ENCODE measurements around the gene AMPD1.

Gene AMPD1

DNA sequence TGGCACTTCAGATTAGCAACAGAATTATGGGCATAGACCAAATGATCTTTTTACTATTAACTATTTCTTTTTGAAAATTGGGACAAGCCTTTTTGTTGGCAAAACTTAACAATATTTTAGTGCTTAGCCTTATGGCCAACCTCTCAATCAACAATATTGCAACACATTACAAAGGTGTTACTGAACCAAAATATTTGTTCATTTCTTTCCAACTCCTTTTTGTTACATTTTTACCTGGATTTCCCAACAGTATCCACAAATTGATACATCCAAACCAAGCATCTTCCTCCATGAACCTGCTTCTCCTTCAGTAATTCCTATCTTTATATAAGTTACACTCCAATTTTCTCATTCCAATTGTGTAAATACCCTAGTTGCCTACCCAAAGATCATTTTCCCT lies 1.5 kb upstream of the AMPD1 start:
- DNase-seq = no peak

DNA sequence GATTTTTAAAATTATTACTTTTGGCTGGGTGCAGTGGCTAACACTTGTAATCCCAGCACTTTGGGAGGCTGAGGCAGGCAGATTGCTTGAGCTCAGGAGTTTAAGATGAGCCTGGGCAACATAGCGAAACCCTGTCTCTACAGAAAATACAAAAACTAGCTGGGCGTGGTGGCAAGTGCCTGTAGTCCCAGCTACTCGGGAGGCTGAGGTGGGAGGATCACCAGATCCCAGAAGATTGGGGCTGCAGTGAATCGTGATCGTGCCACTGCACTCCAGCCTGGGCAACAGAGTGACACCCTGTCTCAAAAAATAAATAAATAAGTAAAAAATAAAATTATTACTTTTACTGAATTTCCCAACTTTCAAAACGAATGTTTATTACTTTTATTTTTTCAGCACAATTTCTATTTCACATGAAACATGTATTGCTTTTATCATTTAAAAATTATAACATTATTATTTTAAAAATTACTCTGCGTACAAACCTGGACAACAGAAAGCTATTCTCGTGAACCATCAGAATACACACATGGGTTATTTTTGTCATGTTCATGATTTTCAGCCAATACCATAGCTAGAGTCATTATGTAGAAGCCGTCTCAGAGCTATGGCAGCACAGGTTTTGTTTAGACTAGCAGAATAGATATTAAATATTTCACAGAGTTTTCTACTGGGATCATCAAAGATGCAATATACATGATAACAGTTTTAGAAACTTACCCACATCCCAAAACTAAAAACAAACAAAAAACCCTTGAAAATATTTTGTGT lies 621 bp downstream of the AMPD1 start:
- DNase-seq = no peak

DNA sequence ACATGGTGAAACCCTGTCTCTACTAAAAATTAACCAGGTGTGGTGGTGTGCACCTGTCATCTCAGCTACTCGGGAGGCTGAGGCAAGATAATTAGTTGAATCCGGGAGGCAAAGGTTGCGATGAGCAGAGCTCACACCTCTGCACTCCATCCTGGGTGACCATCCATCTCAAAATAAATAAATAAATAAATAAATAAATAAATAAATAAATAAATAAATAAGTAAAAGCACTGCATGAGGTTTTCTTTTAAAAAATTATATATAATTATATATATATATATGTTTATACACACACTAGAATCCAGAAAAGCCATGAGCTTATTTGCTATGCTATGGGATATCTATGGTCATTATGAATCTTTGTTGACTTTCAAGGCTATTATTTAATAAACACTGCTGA lies 2.4 kb downstream of the AMPD1 start:
- no peak for DNase-seq

DNA sequence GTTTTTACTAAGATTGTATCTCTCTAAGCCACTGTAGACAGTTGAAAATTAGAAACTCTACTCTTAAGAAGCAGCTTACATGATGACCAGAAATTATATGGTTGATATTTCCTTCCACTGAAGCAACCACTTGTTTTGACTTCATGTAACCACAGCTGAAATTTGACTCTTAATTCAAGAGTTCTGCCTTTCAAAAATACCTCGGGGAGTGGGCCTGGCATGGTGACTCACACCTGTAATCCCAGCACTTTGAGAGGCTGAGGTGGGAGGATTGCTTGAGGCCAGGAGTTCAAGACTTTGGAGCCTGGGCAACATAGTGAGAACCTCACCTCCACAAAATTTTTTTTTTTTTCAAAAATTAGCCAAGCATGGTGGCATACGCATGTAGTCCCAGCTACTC lies 4.3 kb downstream of the AMPD1 start:
- DNase-seq = no peak

DNA sequence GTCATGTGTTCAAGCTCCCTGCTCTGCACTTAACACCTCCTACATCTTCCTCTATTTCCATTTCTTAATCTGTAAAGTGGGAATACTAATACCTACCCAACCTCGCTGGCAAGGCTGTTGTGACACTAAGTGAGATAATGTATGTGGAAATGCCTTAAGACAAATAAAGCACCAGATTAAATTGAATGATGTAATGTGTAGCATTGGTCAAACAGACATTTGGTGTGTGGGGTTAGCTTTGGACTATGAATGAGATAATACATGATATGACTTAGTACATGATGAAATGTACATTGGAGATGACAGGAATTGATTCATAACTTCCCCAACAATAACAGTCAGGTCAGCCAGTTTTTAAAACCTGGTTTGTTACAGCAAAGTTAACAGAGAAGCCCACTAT lies 5.2 kb downstream of the AMPD1 start:
- no peak for DNase-seq

DNA sequence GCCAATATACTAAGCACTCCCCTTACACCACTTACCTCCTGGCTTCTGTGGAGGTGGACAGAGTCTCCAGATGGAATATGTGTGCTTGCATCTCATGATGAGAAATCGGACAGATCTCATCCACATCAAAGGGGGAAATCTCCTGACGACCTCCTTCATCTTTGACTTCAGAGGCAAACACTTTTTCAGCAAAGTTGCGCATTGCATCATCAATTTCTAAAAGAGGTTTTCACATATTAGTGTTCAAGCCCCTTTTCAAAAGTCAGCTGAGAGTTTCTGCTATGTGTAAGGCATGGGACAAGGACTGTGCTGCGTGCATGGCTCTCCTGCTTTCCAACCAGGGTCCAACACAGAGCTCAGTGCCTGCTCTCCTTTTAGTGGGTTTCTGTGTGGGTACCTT lies 6.8 kb downstream of the AMPD1 start:
- no peak for DNase-seq

DNA sequence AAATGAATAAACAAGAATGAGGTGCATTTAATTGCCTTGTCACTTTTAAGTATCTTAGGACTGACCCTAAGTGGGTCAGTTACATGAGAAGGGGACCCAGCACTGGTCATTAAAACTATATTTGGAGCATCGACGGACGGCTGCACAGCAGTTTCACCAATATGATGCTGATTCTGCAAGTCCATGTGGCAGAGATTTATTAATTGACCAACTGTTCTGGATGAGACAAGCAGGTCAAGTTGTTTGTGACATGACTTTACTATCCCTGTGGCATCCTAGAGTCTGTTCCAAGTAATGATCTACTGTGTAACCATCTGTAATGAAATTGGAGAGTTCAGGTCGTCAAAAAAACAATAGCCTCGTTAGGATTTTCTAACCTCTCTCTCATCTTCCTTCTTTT lies 9.5 kb downstream of the AMPD1 start:
- no peak for DNase-seq

DNA sequence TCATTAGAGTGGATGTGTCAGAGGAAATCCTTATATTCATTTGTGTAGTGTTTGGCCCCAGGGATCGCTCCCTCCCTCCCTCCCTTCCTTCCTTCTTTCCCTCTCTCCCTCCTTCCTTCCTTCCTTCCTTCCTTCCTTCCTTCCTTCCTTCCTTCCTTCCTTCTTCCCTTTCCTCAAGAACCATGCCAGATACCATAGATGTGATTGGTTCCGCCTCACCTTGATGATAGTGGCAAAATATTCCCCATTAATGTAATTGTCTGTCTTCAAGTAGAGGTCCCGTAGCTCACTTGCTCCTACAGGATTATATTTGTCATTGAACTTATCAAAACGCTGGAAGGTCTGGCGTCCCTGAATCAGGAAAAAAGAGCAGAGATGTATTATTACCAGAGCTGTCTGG lies 17.7 kb downstream of the AMPD1 start:
- DNase-seq = no peak

DNA sequence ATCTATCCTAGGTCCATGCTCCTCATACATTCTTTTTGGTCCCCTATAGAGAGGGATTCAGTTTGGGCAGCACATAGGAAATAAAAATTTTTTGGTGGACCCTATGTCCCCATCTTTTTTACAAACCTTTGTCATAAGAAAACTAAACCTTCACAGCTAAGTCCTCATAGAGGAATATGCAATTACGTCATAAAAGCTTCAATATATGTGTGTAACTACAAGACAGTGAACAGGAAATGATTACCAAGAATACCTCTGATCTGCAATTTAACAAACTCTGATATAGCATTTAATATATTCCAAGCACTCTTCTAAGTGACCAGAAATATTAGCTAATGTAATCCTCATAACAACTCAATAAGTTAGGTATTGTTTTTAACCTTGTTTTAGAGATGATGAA lies 19.2 kb downstream of the AMPD1 start:
- DNase-seq = no peak

DNA sequence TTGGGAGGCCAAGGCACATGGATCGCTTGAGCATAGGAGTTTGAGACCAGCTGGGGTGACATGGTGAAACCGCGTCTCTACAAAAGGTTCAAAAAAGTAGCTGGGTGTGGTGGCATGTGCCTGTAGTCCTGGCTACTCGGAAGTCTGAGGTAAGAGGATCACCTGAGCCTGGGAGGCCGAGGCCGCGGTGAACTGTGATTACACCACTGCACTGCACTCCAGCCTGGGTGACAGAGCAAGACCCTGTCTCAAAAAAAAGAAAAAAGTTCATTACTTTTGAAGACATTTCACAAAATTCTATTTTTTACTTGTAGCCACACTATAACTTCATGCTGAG lies 23.4 kb downstream of the AMPD1 start:
- DNase-seq = no peak

DNA sequence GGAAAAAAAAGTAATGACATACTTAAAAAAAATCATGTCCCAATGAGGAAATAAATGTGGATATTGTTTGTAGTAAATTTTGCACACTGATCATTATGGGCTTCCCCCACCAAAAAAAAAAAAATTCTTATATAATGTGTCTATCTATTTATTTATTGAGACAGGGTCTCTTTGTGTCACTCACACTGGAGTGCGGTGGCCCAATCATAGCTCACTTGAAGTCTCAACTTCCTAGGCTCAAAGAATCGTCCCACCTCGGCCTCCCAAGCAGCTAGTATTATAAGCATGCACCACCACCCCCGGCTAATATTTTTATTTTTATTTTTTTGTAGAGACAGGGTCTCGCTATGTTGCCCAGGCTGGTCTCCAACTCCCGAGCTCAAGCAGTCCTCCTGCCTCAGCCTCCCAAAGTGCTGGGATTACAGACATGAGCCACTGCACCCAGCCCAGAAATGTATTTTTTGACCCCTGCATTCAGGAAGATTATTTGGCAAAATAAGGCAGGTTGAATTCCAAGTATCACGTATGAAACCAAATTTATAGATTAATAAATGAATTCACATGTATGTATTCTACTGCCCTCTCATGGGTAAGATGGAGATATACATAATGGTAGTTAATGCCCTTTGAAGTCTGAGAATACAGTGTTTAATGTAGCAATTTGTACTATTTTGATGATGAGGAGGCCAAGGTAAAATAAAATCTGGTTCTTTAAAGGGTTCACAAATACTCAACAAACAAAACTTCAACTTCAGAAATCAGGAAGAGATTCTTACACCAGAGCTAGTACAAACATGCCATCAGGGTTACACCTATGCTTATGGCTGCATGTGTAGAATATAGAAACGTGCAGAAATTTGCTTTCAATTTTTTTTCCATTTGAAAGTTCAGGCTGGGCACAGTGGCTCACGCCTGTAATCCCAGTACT lies 24.1 kb downstream of the AMPD1 start:
- DNase-seq = no peak

DNA sequence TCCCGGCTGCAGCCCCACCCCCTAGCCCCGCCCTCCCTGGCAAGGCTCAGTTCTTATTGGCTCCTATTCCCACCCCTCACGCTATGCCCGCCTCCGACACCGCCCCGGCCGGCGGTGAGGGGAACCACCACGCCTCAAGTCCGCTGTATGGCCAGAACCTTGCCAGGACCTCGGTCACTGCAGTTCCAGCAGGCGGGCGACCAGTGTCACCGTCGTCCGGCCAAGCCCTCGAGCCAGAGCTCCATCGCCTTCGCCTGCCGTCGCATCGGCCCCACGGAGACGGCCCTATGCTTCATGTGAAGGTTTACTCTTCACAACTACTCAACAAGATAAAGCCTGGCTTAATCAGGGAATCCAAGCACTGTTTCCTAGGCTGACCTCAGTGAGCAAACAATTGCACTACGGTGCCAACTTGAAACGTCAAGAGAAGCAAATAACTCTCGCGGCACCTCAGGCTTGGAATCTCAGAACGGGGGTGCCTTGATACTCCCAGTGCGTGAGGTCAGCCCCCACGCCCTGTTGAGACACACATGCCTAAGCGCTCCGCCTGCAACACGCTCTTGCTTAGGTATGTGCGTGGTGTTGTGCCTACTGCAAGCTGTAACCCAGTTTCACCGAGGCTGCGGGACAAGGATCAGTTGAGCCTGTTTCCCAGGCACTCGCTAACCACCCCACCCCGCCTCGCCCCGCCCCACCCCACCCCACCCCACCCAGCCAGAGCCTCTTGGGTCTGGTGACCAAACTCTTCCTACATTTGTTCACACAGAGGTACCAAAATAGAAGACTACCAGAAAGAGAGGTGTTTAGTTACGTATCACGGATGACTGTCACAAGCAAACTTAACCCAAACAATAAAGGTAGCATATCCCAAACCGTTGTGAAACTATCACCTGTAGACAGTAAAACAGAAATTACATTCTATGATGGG lies 25.0 kb downstream of the AMPD1 start:
- DNase-seq = peak; percentile 63

DNA sequence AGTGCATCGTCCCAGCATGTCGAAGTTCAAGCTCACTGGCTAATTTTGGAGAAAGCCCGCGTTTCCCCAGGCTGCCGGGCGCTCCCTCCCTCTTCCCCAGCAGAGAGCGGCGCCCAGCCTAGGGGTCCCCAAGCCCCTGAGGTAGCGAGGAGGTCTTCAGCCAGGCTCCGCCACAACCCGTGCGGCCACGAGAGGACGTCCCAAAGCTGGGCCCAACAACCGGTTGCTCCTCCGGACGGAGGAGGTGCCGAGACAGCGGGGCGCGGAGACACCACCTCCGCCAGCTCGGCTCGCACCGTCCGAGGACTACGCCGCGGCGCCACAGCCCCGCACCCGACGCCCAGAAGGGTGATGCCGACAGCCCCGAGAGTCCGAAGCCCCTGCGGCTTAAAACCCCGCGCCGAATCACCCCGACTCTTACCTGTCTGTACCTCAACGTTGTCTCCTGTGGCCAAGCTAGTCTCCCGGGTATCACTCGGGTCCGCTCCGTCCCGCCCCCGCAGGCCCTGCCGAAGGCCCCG lies 25.7 kb downstream of the AMPD1 start, which contains the start of gene DENND2C:
Gene DENND2C, minus strand, starts transcription at position 488 of the 521 bp plus-strand sequence. CDS start 44,065 bp downstream, outside the sequence.
- peak; percentile 32 for DNase-seq

DNA sequence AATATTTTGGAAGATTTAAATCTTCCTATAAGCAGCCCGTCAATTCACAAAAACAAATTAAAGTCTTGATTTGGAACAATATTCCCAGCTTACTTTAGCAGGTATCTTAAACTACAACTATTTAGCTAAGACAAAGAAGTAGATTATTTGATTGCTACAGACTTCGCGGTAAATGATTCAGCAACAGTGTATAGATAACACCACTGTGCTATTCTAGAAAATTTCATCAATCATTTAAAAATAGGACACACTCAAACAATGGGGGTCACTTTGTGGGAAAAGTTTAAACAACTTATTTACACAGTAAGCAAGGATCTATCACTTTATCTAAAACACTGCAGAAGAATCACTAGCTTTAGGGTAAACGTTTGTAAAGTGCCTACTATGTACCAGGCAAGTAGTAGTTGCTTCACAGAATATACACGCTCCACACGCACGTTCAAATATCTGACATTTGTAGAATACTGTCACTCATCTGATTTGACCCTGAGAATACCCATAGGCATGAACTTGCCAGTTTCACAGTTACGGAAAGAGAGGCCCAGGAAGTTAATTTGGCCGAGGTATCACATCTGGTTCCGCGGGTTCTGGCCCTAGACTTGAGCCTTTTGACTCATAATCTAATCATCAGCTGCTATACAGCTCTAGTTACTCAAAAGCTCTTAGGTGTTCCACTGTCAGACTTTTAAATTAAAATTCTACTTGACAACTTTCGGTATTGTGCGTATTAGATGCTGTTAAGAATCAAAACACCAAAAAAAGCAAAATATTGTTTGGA lies 26.4 kb downstream of the AMPD1 start:
- no peak for DNase-seq

DNA sequence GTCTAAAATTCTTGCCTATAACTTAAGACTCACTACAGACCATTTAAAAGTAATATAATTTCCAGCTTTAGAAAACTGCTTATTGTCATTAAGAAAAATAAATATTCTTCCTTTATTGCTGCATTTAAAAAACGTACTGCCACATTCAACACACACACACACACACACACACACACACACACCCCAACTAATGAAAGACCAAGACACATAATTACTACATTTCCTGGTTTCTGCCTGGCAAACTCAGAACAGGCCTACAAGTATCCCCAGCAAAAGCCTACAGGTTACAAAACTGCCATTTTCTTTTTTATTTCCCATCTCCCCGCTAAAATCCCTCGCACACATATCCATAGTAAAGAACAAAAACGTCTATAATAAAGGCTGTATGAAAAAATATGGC lies 27.0 kb downstream of the AMPD1 start:
- no peak for DNase-seq

DNA sequence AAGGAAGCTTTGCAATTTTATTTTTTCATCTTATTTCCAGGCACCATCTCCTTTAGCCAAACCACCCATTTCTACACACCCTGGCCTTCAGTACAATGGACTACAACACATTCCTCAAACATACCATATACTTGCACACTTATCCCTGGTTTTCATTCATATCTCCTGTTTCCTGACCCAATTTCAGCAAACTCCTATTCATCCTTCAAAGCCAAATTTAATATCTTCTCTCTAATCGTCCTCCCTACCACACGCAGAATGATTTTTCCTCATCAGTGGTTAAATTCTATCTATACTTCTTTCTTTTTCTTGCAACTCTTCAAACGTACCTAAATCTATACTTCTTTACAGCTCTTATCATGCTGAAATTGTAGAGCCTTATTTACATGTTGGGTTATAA lies 28.4 kb downstream of the AMPD1 start:
- no peak for DNase-seq

DNA sequence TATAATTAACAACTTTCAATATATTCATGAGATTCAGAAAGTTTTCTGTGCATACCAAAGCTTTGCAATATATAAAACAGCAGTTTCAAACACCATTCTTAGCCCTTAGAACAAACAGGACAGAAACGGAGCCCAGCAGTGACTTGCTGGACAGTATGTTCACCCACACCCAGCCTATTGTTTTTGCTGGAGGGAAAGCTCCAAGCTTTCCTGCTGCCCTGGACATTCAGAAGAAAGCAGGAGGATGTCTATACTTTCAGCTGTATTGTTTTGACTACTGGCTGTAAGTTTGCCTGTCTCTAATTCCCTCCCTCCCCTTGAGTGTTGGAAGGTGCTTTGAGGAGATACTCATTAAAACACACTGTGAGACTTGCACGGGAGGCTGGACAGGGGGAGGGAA lies 35.1 kb downstream of the AMPD1 start:
- no peak for DNase-seq

DNA sequence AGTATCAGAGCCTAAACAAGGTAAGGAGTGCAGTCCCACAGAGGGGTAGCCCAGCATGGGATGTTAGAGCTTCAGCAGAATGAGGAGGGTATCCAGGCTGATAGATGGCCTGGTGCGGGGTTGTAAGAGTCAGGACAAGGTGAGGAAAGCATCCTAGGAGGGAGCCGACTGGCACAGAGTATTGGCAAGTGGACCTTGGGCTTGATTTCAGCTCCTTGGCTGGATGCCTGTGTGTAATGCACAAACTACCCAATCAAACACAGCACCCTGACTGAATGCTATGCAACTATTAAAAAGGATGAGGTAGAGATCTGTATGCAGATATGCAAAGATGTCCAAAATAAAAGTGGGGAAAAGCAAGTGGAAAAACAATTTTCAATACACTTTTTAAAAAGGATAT lies 43.5 kb downstream of the AMPD1 start:
- no peak for DNase-seq

DNA sequence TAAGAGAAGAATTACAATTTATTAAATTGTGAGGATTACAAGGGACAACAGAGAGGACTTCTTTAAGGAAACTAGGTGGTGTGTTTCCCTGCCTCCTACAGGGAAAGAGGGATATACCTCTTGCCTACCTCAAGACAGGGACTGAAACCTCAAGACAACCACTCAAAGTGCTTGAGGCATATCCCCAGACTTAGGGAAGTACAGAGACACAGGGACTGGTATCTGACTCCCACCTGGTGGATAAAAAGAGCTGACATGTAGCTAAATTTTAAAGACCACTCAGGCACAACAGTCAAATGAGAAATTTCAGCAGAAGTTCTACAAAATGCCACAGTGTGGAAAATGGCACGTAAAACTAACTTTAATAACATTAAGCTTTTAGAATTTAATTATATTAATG lies 46.8 kb downstream of the AMPD1 start:
- no peak for DNase-seq

DNA sequence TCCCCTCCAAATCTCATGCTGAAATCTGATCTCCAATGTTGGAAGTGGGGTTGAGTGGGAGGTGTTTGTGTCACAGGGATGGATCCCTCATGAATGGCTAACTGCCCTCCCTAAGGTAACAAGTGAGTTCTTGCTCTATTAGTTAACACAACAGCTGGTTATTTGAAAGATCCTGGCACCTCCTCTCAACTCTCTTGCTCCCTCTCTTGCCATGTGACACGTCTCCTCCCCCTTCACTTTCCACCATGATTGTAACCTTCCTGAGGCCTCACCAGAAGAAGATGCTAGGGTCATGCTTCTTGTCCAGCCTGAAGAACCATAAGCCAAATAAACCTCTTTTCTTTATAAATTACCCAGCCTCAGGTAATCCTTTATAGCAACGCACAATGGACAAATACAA lies 54.0 kb downstream of the AMPD1 start:
- DNase-seq = no peak

DNA sequence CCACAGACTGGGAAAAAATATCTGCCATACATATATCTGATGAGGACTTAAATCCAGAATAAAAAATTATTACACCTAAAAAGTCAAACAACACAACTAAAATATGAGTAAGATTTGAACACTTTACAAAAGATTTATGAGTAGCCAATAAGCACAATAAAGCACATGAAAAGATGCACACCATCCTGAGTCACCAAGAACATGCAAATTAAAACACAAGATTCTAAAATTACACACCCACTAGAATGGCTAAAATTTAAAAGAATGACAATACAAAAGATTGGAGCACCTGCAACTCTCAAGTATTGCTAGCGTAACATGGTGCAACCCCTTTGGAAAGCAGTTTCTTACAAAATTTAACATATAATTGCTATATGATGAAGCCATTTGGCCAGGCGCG lies 56.4 kb downstream of the AMPD1 start:
- no peak for DNase-seq

DNA sequence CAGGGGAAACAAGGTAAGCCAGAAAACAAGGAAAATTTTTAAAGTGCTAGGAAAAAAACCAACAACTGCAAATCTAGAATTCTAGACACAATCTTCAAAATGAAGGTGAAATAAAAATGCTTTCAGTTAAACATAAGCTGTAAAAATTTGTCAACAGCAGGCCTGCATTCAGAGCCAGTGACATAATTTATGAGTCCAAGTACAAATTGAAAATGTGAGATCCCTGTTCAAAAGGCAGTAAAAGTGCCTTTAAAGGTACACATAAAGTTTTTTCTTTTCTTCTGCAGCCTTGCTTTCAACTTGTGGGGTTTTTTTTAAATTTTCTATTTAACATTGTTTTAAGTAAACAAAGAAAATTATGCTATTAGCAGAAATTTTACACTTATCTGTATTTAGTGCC lies 62.9 kb downstream of the AMPD1 start:
- DNase-seq = no peak

All from GDM1 (cell line).